HG03558 (cell line): ENCODE data around the gene FRMPD4.

Experiments
- ATAC-seq: cut with Tn5 transposase; IDR thresholded peaks from one replicate; pipeline ENCODE4 v1.9.1; 2021; ENCODE audit warnings: moderate number of reproducible peaks; ENCODE audit not compliant: unreplicated experiment; ENCODE audit errors: extremely low read depth

The FRMPD4 gene

GRCh38 chrX:12292996-12293765, 154.9 kb downstream of the FRMPD4 start:
- ATAC-seq = no peak

- ATAC-seq = no peak
Measured at GRCh38 chrX:12297353-12297752, 159.1 kb downstream of the FRMPD4 start.

- ATAC-seq = no peak
Measured at GRCh38 chrX:12301288-12301687, 163.0 kb downstream of the FRMPD4 start.

GRCh38 chrX:12304261-12304660, 166.0 kb downstream of the FRMPD4 start:
- no peak for ATAC-seq

- ATAC-seq = no peak
Measured at GRCh38 chrX:12307961-12308360, 169.7 kb downstream of the FRMPD4 start.

GRCh38 chrX:12308420-12308819, 170.1 kb downstream of the FRMPD4 start:
- ATAC-seq = no peak

- ATAC-seq = no peak
Measured at GRCh38 chrX:12309040-12309743, 170.9 kb downstream of the FRMPD4 start.

- ATAC-seq = no peak
Measured at GRCh38 chrX:12309744-12310076, 171.4 kb downstream of the FRMPD4 start.

GRCh38 chrX:12314651-12315050, 176.4 kb downstream of the FRMPD4 start:
- no peak for ATAC-seq

GRCh38 chrX:12315526-12315925, 177.3 kb downstream of the FRMPD4 start:
- no peak for ATAC-seq

- no peak for ATAC-seq
Measured at GRCh38 chrX:12319003-12319519, 180.8 kb downstream of the FRMPD4 start.

GRCh38 chrX:12319992-12320391, 181.7 kb downstream of the FRMPD4 start:
- no peak for ATAC-seq

- ATAC-seq = no peak
Measured at GRCh38 chrX:12322031-12322430, 183.8 kb downstream of the FRMPD4 start.

GRCh38 chrX:12325171-12325570, 186.9 kb downstream of the FRMPD4 start:
- ATAC-seq = no peak

- no peak for ATAC-seq
Measured at GRCh38 chrX:12327836-12328235, 189.6 kb downstream of the FRMPD4 start.

- no peak for ATAC-seq
Measured at GRCh38 chrX:12329476-12329875, 191.2 kb downstream of the FRMPD4 start.

GRCh38 chrX:12330841-12331240, 192.6 kb downstream of the FRMPD4 start:
- ATAC-seq = no peak

GRCh38 chrX:12332786-12333347, 194.6 kb downstream of the FRMPD4 start:
- no peak for ATAC-seq

- no peak for ATAC-seq
Measured at GRCh38 chrX:12339921-12340320, 201.6 kb downstream of the FRMPD4 start.

GRCh38 chrX:12344954-12345353, 206.7 kb downstream of the FRMPD4 start:
- no peak for ATAC-seq

- no peak for ATAC-seq
Measured at GRCh38 chrX:12349201-12349600, 210.9 kb downstream of the FRMPD4 start.
